ENCODE data around the gene MYO7A.

GRCh38 chr11:77080643-77081210, 47.3 kb upstream of the MYO7A start:
- TF ChIP-seq GATA2 (IDR thresholded peaks at IDR 0.05; ENCODE audit: low read depth, low read length) (no peak), GATA3 (IDR thresholded peaks at IDR 0.05; ENCODE audit: low read depth, low read length) (no peak)
